ENCODE data around the gene GATM. TPM values are rescaled to one million over a fixed set of nuclear protein-coding genes. Genes with fewer than 3 reads are reported as not detected.

GATM gene
- total and polyA plus RNA-seq, 12 donors, result 3.6 to 73.2 (median 25.8) TPM

GRCh38 chr15:45333550-45333949 lies 44.8 kb downstream of the GATM start:
- no peaks in the 10 kb centered on the region for H3K9me3 ChIP-seq (replicated peaks in 1 of 3)
- H3K27ac ChIP-seq, result no peak overlapping the region
- H3K27me3 ChIP-seq, result no peaks in the 10 kb centered on the region
- TF ChIP-seq POLR2A (IDR thresholded peaks at IDR 0.05), result no peak
- no peak for TF ChIP-seq CTCF (IDR thresholded peaks at IDR 0.05)
- no peaks in the 10 kb centered on the region for H3K4me1 ChIP-seq (replicated peaks in 1 of 2)
- DNase-seq, result peak in 6 of 7 donors; percentile 10 to 54 (median 24)
- WGBS, 4 donors, result 49 to 73% (median 60%) methylated on average over 1 to 3 of the region's 3 CpGs
- intact Hi-C loops (cut with DNase I), result no loop called here
- H3K4me3 ChIP-seq, result no peak overlapping the region
- no peaks in the 10 kb centered on the region for H3K36me3 ChIP-seq (replicated peaks in 1 of 2)

GRCh38 chr15:45332694-45333093 lies 45.6 kb downstream of the GATM start:
- Histone ChIP-seq H3K27me3 (no peaks in the 10 kb centered on the region), H3K36me3 (replicated peaks in 1 of 2) (no peaks in the 10 kb centered on the region), H3K27ac (no peak overlapping the region), H3K4me3 (no peak overlapping the region), H3K9me3 (replicated peaks in 1 of 3) (no peaks in the 10 kb centered on the region), H3K4me1 (replicated peaks in 1 of 2) (no peaks in the 10 kb centered on the region)
- DNase-seq, result no peak
- intact Hi-C loops (cut with DNase I), result no loop called here
- TF ChIP-seq CTCF (IDR thresholded peaks at IDR 0.05) (no peak), POLR2A (IDR thresholded peaks at IDR 0.05) (no peak)
- WGBS, 4 donors, result 90 to 93% (median 93%) methylated on average over 12 of the region's 12 CpGs

GRCh38 chr15:45331972-45332371 lies 46.4 kb downstream of the GATM start:
- Histone ChIP-seq H3K36me3 (replicated peaks in 1 of 2) (no peaks in the 10 kb centered on the region), H3K4me3 (no peak overlapping the region), H3K27ac (no peak overlapping the region), H3K9me3 (replicated peaks in 1 of 3) (no peaks in the 10 kb centered on the region), H3K4me1 (replicated peaks in 1 of 2) (no peaks in the 10 kb centered on the region), H3K27me3 (no peaks in the 10 kb centered on the region)
- intact Hi-C loops (cut with DNase I), result no loop called here
- WGBS, 4 donors, result 41 to 54% (median 50%) methylated on average over 4 of the region's 4 CpGs
- no peak for DNase-seq
- TF ChIP-seq CTCF (IDR thresholded peaks at IDR 0.05) (no peak), POLR2A (IDR thresholded peaks at IDR 0.05) (no peak)

GRCh38 chr15:45328663-45329062 lies 49.7 kb downstream of the GATM start:
- intact Hi-C loops (cut with DNase I), result no loop called here
- no peak for TF ChIP-seq POLR2A (IDR thresholded peaks at IDR 0.05)
- TF ChIP-seq CTCF (IDR thresholded peaks at IDR 0.05), result no peak

More at GRCh38 chr15:45328663-45329062, 49.7 kb downstream of the GATM start:
- Histone ChIP-seq H3K4me1 (replicated peaks in 1 of 2) (no peaks in the 10 kb centered on the region), H3K9me3 (replicated peaks in 1 of 3) (no peaks in the 10 kb centered on the region), H3K27ac (no peak overlapping the region), H3K4me3 (no peak overlapping the region), H3K36me3 (replicated peaks in 1 of 2) (no peaks in the 10 kb centered on the region), H3K27me3 (no peaks in the 10 kb centered on the region)
- WGBS, 4 donors, result 61 to 82% (median 75%) methylated on average over 2 of the region's 2 CpGs
- DNase-seq, result no peak

All from adrenal gland (tissue), 12 donors.